GM12878 (cell line): ENCODE measurements around the gene TMEM35B. TPM values are rescaled to one million over a fixed set of nuclear protein-coding genes. Genes with fewer than 3 reads are reported as not detected.
A peak's percentile ranks its signal among the peaks of the same experiment; 100 is the strongest.

ENCODE experiments used
- ATAC-seq: fragments of 200-7000 bp; cut with Tn5 transposase; 3 replicates; pipeline ENCODE4 v1.9.1; 2020; ENCODE audit warnings: mild to moderate bottlenecking, moderate library complexity
- BruUV-seq: library from RNA; stranded (reverse); fragments of 400-500 nt; replicated peaks from 2 replicates; lab custom pipeline; 2021; lab: Mats Ljungman, UMichigan
- CTCF ChIA-PET: fragments of 300-600 bp; sonication (Branson Sonifier 250); formaldehyde crosslinking; extraction: SDS; loops from one replicate; lab custom pipeline; 2021; ENCODE audit warnings: inconsistent platforms; lab: Yijun Ruan, JAX
- POLR2A ChIA-PET: fragments of 350-600 bp; formaldehyde crosslinking; extraction: SDS; loops from one replicate; lab custom pipeline; 2021; ENCODE audit warnings: inconsistent platforms; lab: Charles Lee
- RAD21 ChIA-PET: fragments of 300-600 bp; sonication (Branson Sonifier 250); formaldehyde crosslinking; loops from one replicate; lab custom pipeline; 2023; ENCODE audit warnings: antibody characterized with exemption; ENCODE audit not compliant: unreplicated experiment; lab: Charles Lee
- SMC1A ChIA-PET: fragments of 300-600 bp; sonication (Branson Sonifier 250); formaldehyde crosslinking; loops from one replicate; lab custom pipeline; 2023; ENCODE audit not compliant: unreplicated experiment, uncharacterized antibody; lab: Charles Lee
- DNase-seq: peaks from one replicate; pipeline ENCODE4 v3.0.0-alpha.2; 2011; ENCODE audit warnings: low read depth, low spot score
- FAIRE-seq: peaks from 3 replicates; lab custom pipeline; 2011; peaks lifted over from hg19 to GRCh38; lab: Jason Lieb, UNC
- H2AFZ ChIP-seq: 2 replicates; pipeline ENCODE4 v1.6.0; 2011; ENCODE audit warnings: low read depth, low read length, control low read depth; ENCODE audit not compliant: control insufficient read depth
- H3K27ac ChIP-seq: 2 replicates; pipeline ENCODE4 v1.5.1; 2011; ENCODE audit warnings: control low read depth; ENCODE audit not compliant: control insufficient read depth, insufficient read depth
- H3K27me3 ChIP-seq, 2 experiments: replicated peaks in 1 of 2; 2 replicates each; pipeline versions ENCODE4 v1.6.0 to v1.6.1; 2011; ENCODE audit warnings: low read length in 1 of 2; ENCODE audit not compliant: control insufficient read depth in 2 of 2, insufficient read depth in 2 of 2
- H3K36me3 ChIP-seq, 2 experiments: 2 replicates each; pipeline ENCODE4 v1.5.1; 2011; ENCODE audit warnings: low read length in 1 of 2; ENCODE audit not compliant: control insufficient read depth in 2 of 2, insufficient read depth in 2 of 2
- H3K4me1 ChIP-seq: 2 replicates; pipeline ENCODE4 v1.6.1; 2011; ENCODE audit warnings: mild to moderate bottlenecking, low read length, moderate library complexity, mixed read lengths; ENCODE audit not compliant: control insufficient read depth, insufficient read depth
- H3K4me2 ChIP-seq: 2 replicates; pipeline ENCODE4 v1.6.0; 2011; ENCODE audit warnings: control low read depth; ENCODE audit not compliant: control insufficient read depth, insufficient read depth
- H3K4me3 ChIP-seq: fragments of 200-600 bp; sonication (generic); 2 replicates; pipeline ENCODE4 v1.5.1; 2016
- H3K79me2 ChIP-seq: 2 replicates; pipeline ENCODE4 v1.6.0; 2011; ENCODE audit warnings: low read length; ENCODE audit not compliant: control insufficient read depth, insufficient read depth
- H3K9ac ChIP-seq: 2 replicates; pipeline ENCODE4 v1.8.0; 2011; ENCODE audit warnings: low read length, control low read depth, mixed read lengths; ENCODE audit not compliant: control insufficient read depth, insufficient read depth
- H3K9me3 ChIP-seq: replicated peaks from 3 replicates; pipeline ENCODE4 v1.5.1; 2011; ENCODE audit warnings: mild to moderate bottlenecking, low read length; ENCODE audit not compliant: control insufficient read depth, insufficient read depth
- H4K20me1 ChIP-seq: 2 replicates; pipeline ENCODE4 v1.6.0; 2011; ENCODE audit not compliant: control insufficient read depth, insufficient read depth
- ASH2L ChIP-seq: fragments of 300-600, 200-600 bp; sonication (generic); IDR thresholded peaks from 2 replicates; pipeline ENCODE4 v1.6.1; 2017; ENCODE audit warnings: low read depth, mild to moderate bottlenecking, borderline replicate concordance
- ATF7 ChIP-seq: fragments of 450-650 bp; IDR thresholded peaks from 2 replicates; pipeline ENCODE4 v1.6.1; 2016; ENCODE audit warnings: low read depth, mild to moderate bottlenecking
- CEBPB ChIP-seq, 2 experiments: fragments of 150-350 bp in 1 of 2; IDR thresholded peaks; 2 replicates each; pipeline ENCODE4 v1.6.1; 2012 to 2014; ENCODE audit warnings: low read depth in 2 of 2, low read length in 2 of 2, borderline replicate concordance in 1 of 2, inconsistent platforms in 1 of 2
- LARP7 ChIP-seq: fragments of 450-650 bp; IDR thresholded peaks from 2 replicates; pipeline ENCODE4 v1.6.1; 2017; ENCODE audit warnings: mild to moderate bottlenecking
- MXI1 ChIP-seq: fragments of 150-350 bp; IDR thresholded peaks from 2 replicates; pipeline ENCODE4 v1.6.1; 2011; ENCODE audit warnings: low read depth, mild to moderate bottlenecking, inconsistent platforms, low read length, improper control_type of control experiment
- NKRF ChIP-seq: fragments of 450-650 bp; conservative IDR thresholded peaks from 2 replicates; pipeline ENCODE4 v1.6.1; 2017; ENCODE audit warnings: mild to moderate bottlenecking, moderate library complexity
- SMARCA5 ChIP-seq: fragments of 450-650 bp; IDR thresholded peaks from 2 replicates; pipeline ENCODE4 v1.6.1; 2017; ENCODE audit warnings: mild to moderate bottlenecking
- SPI1 ChIP-seq: IDR thresholded peaks from 2 replicates; pipeline ENCODE4 v1.6.1; 2011; ENCODE audit warnings: low read depth, mild to moderate bottlenecking, low read length, moderate library complexity, borderline replicate concordance; ENCODE audit not compliant: insufficient read depth
- ZBTB40 ChIP-seq: fragments of 450-650 bp; IDR thresholded peaks from 2 replicates; pipeline ENCODE4 v1.6.1; 2016; ENCODE audit warnings: mild to moderate bottlenecking, moderate library complexity, borderline replicate concordance
- WGBS: methylation state at CpG from one replicate; pipeline ENCODE4 v1.1.6; 2016; ENCODE audit warnings: low lambda C conversion rate; ENCODE audit not compliant: insufficient replicate concordance, insufficient coverage; ENCODE audit errors: missing lambda C conversion rate; 5-methylcytosine and 5-hydroxymethylcytosine counted together
- in situ Hi-C: fragments of 300-500 bp; cut with MboI; formaldehyde crosslinking; loops from 9 replicates; pipeline ENCODE4 v1.14.3; 2018; ENCODE audit warnings: mixed read lengths
- intact Hi-C: fragments of 100-400 bp; cut with micrococcal nuclease; formaldehyde crosslinking; loops from one replicate; pipeline ENCODE4 v1.14.2; 2022; ENCODE audit not compliant: unreplicated experiment
- polyA plus RNA-seq, 11 experiments: library from polyadenylated mRNA; depleted of rRNA in 4 of 11; unstranded in 6 of 11; stranded (reverse) in 5 of 11; fragments of >200 nt; fragmentation: Nextera tagmentation in 4 of 11; fragmentation: Illumina TruSeq in 1 of 11; extraction: Ambion mirVana in 4 of 11; extraction: Trizol in 1 of 11; gene quantifications; 1 replicate in 1 of 11; 2 replicates in 10 of 11; pipeline versions ENCODE4 v1.2.1 to v1.2.3, GENCODE V29; 2011 to 2016; ENCODE audit warnings: inconsistent platforms in 2 of 11, missing spikeins in 2 of 11, low read depth in 1 of 11
- total RNA-seq, 4 experiments: library from RNA; depleted of rRNA in 3 of 4; stranded (reverse); fragments of >200 nt in 3 of 4; fragmentation: Illumina TruSeq in 1 of 4; extraction: Trizol in 1 of 4; gene quantifications; 2 replicates each; pipeline versions ENCODE4 v1.2.1 to v1.2.3, GENCODE V29; 2013 to 2021

TMEM35B gene
- total and polyA plus RNA-seq, 10 of the 15 experiments (the other 5 are each of a cell fraction or from before 2014, with no cell fraction given): 14.8 to 138 (median 32.8) TPM

GRCh38 chr1:35032384-35032739 is 47.2 kb upstream of the TMEM35B start (continued):
- TF ChIP-seq ASH2L: no peak

- intact Hi-C loops: loop anchor here (2.0 to 5.0 kb wide), 3 partner anchors 46 to 172 kb away; partner anchors contain the start of genes SFPQ, SMIM12 and TMEM35B
- Histone ChIP-seq H3K36me3 (no peaks in the 10 kb centered on the region), H3K27ac (peak overlapping the region; percentile 90), H3K4me2 (peak overlapping the region; percentile 68), H3K4me1 (peaks cover 3% of the 10 kb centered on the region; the same call in 1 of the 2 replicates), H3K9me3 (peaks cover 3% of the 10 kb centered on the region; the same call in 2 of the 3 replicates), H2AFZ (peak overlapping the region; percentile 100), H3K9ac (peak overlapping the region; percentile 86), H3K27me3 (no peaks in the 10 kb centered on the region), H4K20me1 (no peaks in the 10 kb centered on the region), H3K4me3 (peak overlapping the region; percentile 85)
- POLR2A ChIA-PET: interaction anchor here (0.9 to 3.0 kb wide), 5 partner anchors 11 to 175 kb away, joined by 3 to 17 read pairs (median 11); partner anchors contain the start of genes TMEM35B and ZMYM1
- 1% methylated on average over 17 of the region's 17 CpGs for WGBS
- RAD21 ChIA-PET: interaction anchor here (1.0 to 1.9 kb wide), 7 partner anchors 14 to 111 kb away, joined by 3 to 12 read pairs (median 4); partner anchors contain the start of genes DLGAP3, TMEM35B and ZMYM1
- SMC1A ChIA-PET: interaction anchor here (0.8 to 3.0 kb wide), 9 partner anchors 9 to 160 kb away, joined by 3 to 30 read pairs (median 3); partner anchors contain the start of genes TMEM35B and ZMYM1
- CTCF ChIA-PET: interaction anchor here (1.0 to 3.9 kb wide), 6 partner anchors 10 to 203 kb away, joined by 3 to 18 read pairs (median 3); partner anchors contain the start of gene TMEM35B
- FAIRE-seq (peak; percentile 23), DNase-seq (no peak)
- TSS peak; percentile 90 for BruUV-seq
- peak; percentile 26; the same call in 1 of the 2 replicates for TF ChIP-seq NKRF
- 0 out of 2 replicates have a peak, but pooled peaks have one; percentile 6 for TF ChIP-seq ATF7
- TF ChIP-seq ZBTB40: peak; percentile 27; the same call in 1 of the 2 replicates
- no peak for TF ChIP-seq SMARCA5
- TF ChIP-seq SPI1: peak; percentile 50; the same call in 1 of the 2 replicates
- no peak for TF ChIP-seq CEBPB (IDR thresholded peaks at IDR 0.05; ENCODE audit: borderline replicate concordance in 1 of 2, low read depth in 2 of 2, low read length in 2 of 2)
- TF ChIP-seq LARP7: peak; percentile 23; the same call in 1 of the 2 replicates
- peak; percentile 19; the same call in 1 of the 2 replicates for TF ChIP-seq MXI1
- TF ChIP-seq, all 136 proteins: peak for 6
- peaks cover 24% of the 10 kb centered on the region for H3K79me2 ChIP-seq
- in situ Hi-C loops: no loop called here
- peak; percentile 70 for ATAC-seq
Observed at GRCh38 chr1:35030756-35031446, 45.8 kb upstream of the TMEM35B start.
